A549 (cell line): ENCODE results near the gene CRYZL1. TPM values are rescaled to one million over a fixed set of nuclear protein-coding genes. Genes with fewer than 3 reads are reported as not detected.

Experiments
- ATAC-seq, 2 experiments: fragments of 200-7000 bp in 1 of 2; fragments of >200 bp in 1 of 2; cut with Nextera tagmentation in 1 of 2; cut with Tn5 transposase in 1 of 2; 3 replicates each; pipeline versions ENCODE4 v1.8.0 to v1.9.1; 2018 to 2020; ENCODE audit warnings: mild to moderate bottlenecking in 1 of 2, moderate library complexity in 1 of 2
- CTCF ChIA-PET: fragments of 300-600 bp; sonication (Branson Sonifier 250); formaldehyde crosslinking; extraction: SDS; loops from one replicate; lab custom pipeline; 2021; ENCODE audit warnings: antibody characterized with exemption, inconsistent platforms; lab: Yijun Ruan, JAX
- POLR2A ChIA-PET: fragments of 350-600 bp; formaldehyde crosslinking; extraction: SDS; loops from one replicate; lab custom pipeline; 2021; ENCODE audit warnings: antibody characterized with exemption, inconsistent platforms; lab: Yijun Ruan, JAX
- DNase-seq, 2 experiments: peaks; one replicate each; pipeline versions ENCODE4 v3.0.0 to v3.0.0-alpha.2; 2011 to 2016; ENCODE audit warnings: low read depth in 1 of 2, low spot score in 1 of 2
- FAIRE-seq: peaks from 2 replicates; lab custom pipeline; 2011; peaks lifted over from hg19 to GRCh38; lab: Jason Lieb, UNC
- H3K27ac ChIP-seq, 2 experiments: fragments of >200 bp; sonication (Bioruptor Twin); formaldehyde crosslinking; 3 replicates each; pipeline ENCODE4 v1.5.1; 2016 to 2017
- H3K4me1 ChIP-seq: fragments of >200 bp; sonication (Bioruptor Twin); formaldehyde crosslinking; 3 replicates; pipeline ENCODE4 v1.6.1; 2016
- H3K4me2 ChIP-seq: fragments of >200 bp; sonication (Bioruptor Twin); formaldehyde crosslinking; 3 replicates; pipeline ENCODE4 v1.6.1; 2016
- H3K4me3 ChIP-seq: fragments of >200 bp; sonication (Bioruptor Twin); formaldehyde crosslinking; 3 replicates; pipeline ENCODE4 v1.5.1; 2016
- H3K9me3 ChIP-seq: fragments of >200 bp; sonication (Bioruptor Twin); formaldehyde crosslinking; 3 replicates; pipeline ENCODE4 v1.6.1; 2016
- BHLHE40 ChIP-seq: IDR thresholded peaks from 2 replicates; pipeline ENCODE4 v1.6.1; 2012; ENCODE audit warnings: low read depth, low read length, inconsistent platforms
- CBX2 ChIP-seq: fragments of 200-600 bp; sonication (generic); IDR thresholded peaks from 2 replicates; pipeline ENCODE4 v1.6.1; 2016; ENCODE audit warnings: low read depth, mild to moderate bottlenecking, borderline replicate concordance
- E2F6 ChIP-seq: IDR thresholded peaks from 2 replicates; pipeline ENCODE4 v1.6.1; 2012; ENCODE audit warnings: low read depth, borderline replicate concordance
- EP300 ChIP-seq, 2 experiments: fragments of >200 bp; sonication (Bioruptor Twin); formaldehyde crosslinking; IDR thresholded peaks; 2 replicates in 1 of 2; 3 replicates in 1 of 2; pipeline ENCODE4 v1.6.1; 2016 to 2017
- ESRRA ChIP-seq: fragments of 150-350 bp; IDR thresholded peaks from 2 replicates; pipeline ENCODE4 v1.6.1; 2014; ENCODE audit warnings: mild to moderate bottlenecking, low read length, borderline replicate concordance
- FOSL2 ChIP-seq, 2 experiments: fragments of 450-650 bp in 1 of 2; fragments of >200 bp in 1 of 2; sonication (Bioruptor Twin) in 1 of 2; formaldehyde crosslinking; IDR thresholded peaks; 2 replicates each; pipeline versions ENCODE4 v1.5.0 to v1.6.1; 2016 to 2020; ENCODE audit warnings: mild to moderate bottlenecking in 1 of 2, moderate library complexity in 1 of 2
- FOXS1 ChIP-seq: fragments of 250-450 bp; sonication (Bioruptor Pico); IDR thresholded peaks from 2 replicates; pipeline ENCODE4 v1.5.0; 2020; ENCODE audit warnings: mild to moderate bottlenecking, moderate library complexity
- GATA3 ChIP-seq: IDR thresholded peaks from 2 replicates; pipeline ENCODE4 v1.6.1; 2012; ENCODE audit warnings: borderline replicate concordance
- HDAC2 ChIP-seq: fragments of 200-600 bp; sonication (generic); IDR thresholded peaks from 2 replicates; pipeline ENCODE4 v1.6.1; 2016
- HES2 ChIP-seq: fragments of >200 bp; sonication (Bioruptor Twin); formaldehyde crosslinking; IDR thresholded peaks from 2 replicates; pipeline ENCODE4 v1.6.1; 2016
- HEYL ChIP-seq: fragments of 250-450 bp; sonication (Bioruptor Pico); IDR thresholded peaks from 2 replicates; pipeline ENCODE4 v1.8.0; 2021; ENCODE audit warnings: mild to moderate bottlenecking, moderate library complexity
- HMGXB4 ChIP-seq: fragments of 250-450 bp; sonication (Bioruptor Pico); IDR thresholded peaks from 2 replicates; pipeline ENCODE4 v1.5.0; 2021; ENCODE audit warnings: mild to moderate bottlenecking, moderate library complexity, borderline replicate concordance
- JUNB ChIP-seq: fragments of >200 bp; sonication (Bioruptor Twin); formaldehyde crosslinking; IDR thresholded peaks from 2 replicates; pipeline ENCODE4 v1.6.1; 2016
- MAFK ChIP-seq: fragments of 450-650 bp; IDR thresholded peaks from 2 replicates; pipeline ENCODE4 v1.6.1; 2014; ENCODE audit not compliant: partially characterized antibody
- NPAS2 ChIP-seq: fragments of 250-450 bp; sonication (Bioruptor Pico); IDR thresholded peaks from 2 replicates; pipeline ENCODE4 v1.8.0; 2022; ENCODE audit warnings: mild to moderate bottlenecking, moderate library complexity, borderline replicate concordance
- PBX3 ChIP-seq: IDR thresholded peaks from 2 replicates; pipeline ENCODE4 v1.6.1; 2012
- REST ChIP-seq: fragments of 200-600 bp; sonication (generic); IDR thresholded peaks from 2 replicates; pipeline ENCODE4 v1.6.1; 2016; ENCODE audit warnings: antibody characterized with exemption, mild to moderate bottlenecking, moderate library complexity
- RFX5 ChIP-seq: fragments of 450-650 bp; IDR thresholded peaks from 2 replicates; pipeline ENCODE4 v1.7.1; 2014; ENCODE audit warnings: antibody characterized with exemption, mild to moderate bottlenecking, moderate library complexity
- USF2 ChIP-seq: fragments of 450-650 bp; IDR thresholded peaks from 2 replicates; pipeline ENCODE4 v1.6.1; 2014; ENCODE audit warnings: antibody characterized with exemption
- ZFP36 ChIP-seq: fragments of 450-650 bp; IDR thresholded peaks from 2 replicates; pipeline ENCODE4 v1.6.1; 2014; ENCODE audit warnings: borderline replicate concordance; ENCODE audit not compliant: partially characterized antibody
- WGBS: methylation state at CpG from one replicate; pipeline ENCODE4 v1.1.6; 2017; ENCODE audit errors: missing lambda C conversion rate; 5-methylcytosine and 5-hydroxymethylcytosine counted together
- polyA plus RNA-seq, 4 experiments: library from polyadenylated mRNA; depleted of rRNA in 3 of 4; stranded (reverse); fragments of >200 nt; fragmentation: RNase III in 1 of 4; extraction: RNeasy Plus Mini Kit Qiagen cat#74134 plus additional on column Dnase treatment in 1 of 4; gene quantifications; 2 replicates in 3 of 4; 3 replicates in 1 of 4; pipeline ENCODE4 v1.2.3, GENCODE V29; 2011 to 2017

CRYZL1 gene
- polyA plus RNA-seq, 2 of the 4 experiments (the other 2 are of a cell fraction), result 15.2 to 38.9 TPM

- Histone ChIP-seq H3K4me3 (no peak overlapping the region), H3K27ac (peak overlapping the region in 1 of 2 experiments; percentile 58; a peak in 3 of 6 replicates), H3K9me3 (peaks cover 8% of the 10 kb centered on the region; the same call in 1 of the 3 replicates), H3K4me2 (no peak overlapping the region), H3K4me1 (peaks cover 39% of the 10 kb centered on the region)
- no peak for ATAC-seq
- no peak for TF ChIP-seq MAFK
- no peak for TF ChIP-seq HDAC2
- TF ChIP-seq HEYL (CRISPR knock-in tag), result no peak
- TF ChIP-seq ESRRA, result no peak
- TF ChIP-seq HES2, result no peak
- no peak for TF ChIP-seq NPAS2
- TF ChIP-seq E2F6, result no peak
- no peak for TF ChIP-seq FOSL2 (IDR thresholded peaks at IDR 0.05)
- TF ChIP-seq FOSL2 (CRISPR knock-in tag; IDR thresholded peaks at IDR 0.05), result no peak
- no peak for TF ChIP-seq RFX5
- no peak for DNase-seq
- no peak for FAIRE-seq
- 86% methylated on average over 7 of the region's 7 CpGs for WGBS
- CTCF ChIA-PET, result interaction anchor here (1.1 kb wide), 1 partner anchor 51 kb away, joined by 3 read pairs; no protein-coding TSS in a partner anchor
- POLR2A ChIA-PET, result no interaction called here
Observed at GRCh38 chr21:33658919-33659567, 17.5 kb upstream of the CRYZL1 start.

- Histone ChIP-seq H3K27ac (peak overlapping the region; percentile 36 to 88; a peak in 4 of 6 replicates), H3K4me2 (peak overlapping the region; percentile 14; the same call in 1 of the 3 replicates)
- WGBS, result 91% methylated on average over 8 of the region's 8 CpGs
- no peak for DNase-seq
- no peak for ATAC-seq
- no peak for TF ChIP-seq FOXS1 (CRISPR knock-in tag)
- TF ChIP-seq CBX2, result no peak
- no peak for TF ChIP-seq USF2
- TF ChIP-seq JUNB, result no peak
- no peak for TF ChIP-seq ZFP36
- no peak for TF ChIP-seq EP300 (IDR thresholded peaks at IDR 0.05)
- TF ChIP-seq BHLHE40, result no peak
- TF ChIP-seq, all 56 proteins: peak for 0
- peaks cover 8% of the 10 kb centered on the region; the same call in 1 of the 3 replicates for H3K9me3 ChIP-seq
- ChIA-PET POLR2A (no interaction called here), CTCF (no interaction called here)
- H3K4me1 ChIP-seq, result peaks cover 39% of the 10 kb centered on the region
- no peak for FAIRE-seq
- H3K4me3 ChIP-seq, result no peak overlapping the region
Observed at GRCh38 chr21:33657124-33657820, 15.7 kb upstream of the CRYZL1 start.

- 5% methylated on average over 8 of the region's 8 CpGs for WGBS
- H3K4me3 ChIP-seq, result 0 out of 3 replicates have a peak overlapping the region, but pooled peaks have one; percentile 21
- ChIA-PET POLR2A (interaction anchor here (0.5 to 0.8 kb wide), 2 partner anchors 16 to 29 kb away, joined by 3 to 5 read pairs; no protein-coding TSS in a partner anchor), CTCF (no interaction called here)
- FAIRE-seq (no peak), DNase-seq (peak; percentile 54 to 91), ATAC-seq (peak; percentile 98 to 99)
- H3K4me2 ChIP-seq, result peak overlapping the region; percentile 74
- no peaks in the 10 kb centered on the region for H3K9me3 ChIP-seq
- H3K4me1 ChIP-seq, result peaks cover 39% of the 10 kb centered on the region
- peak overlapping the region; percentile 81 to 88 for H3K27ac ChIP-seq
- peak in 1 of 2 experiments; percentile 23; a peak in 1 of 5 replicates for TF ChIP-seq EP300 (IDR thresholded peaks at IDR 0.05)
- TF ChIP-seq USF2, result peak; percentile 70
- TF ChIP-seq HMGXB4, result no peak
- TF ChIP-seq REST, result no peak
- no peak for TF ChIP-seq PBX3
- peak; percentile 54; the same call in 1 of the 2 replicates for TF ChIP-seq GATA3
Observed at GRCh38 chr21:33655588-33656221, 14.2 kb upstream of the CRYZL1 start.
